Stomach (tissue), 4 donors: ENCODE measurements around the gene HNF1B.

Experiments
- CTCF ChIP-seq, 7 experiments: fragments of 450-650 bp in 4 of 7; fragments of 200-600 bp in 3 of 7; sonication (generic) in 3 of 7; IDR thresholded peaks; one replicate each; pipeline ENCODE4 v1.5.1; 2016 to 2019; ENCODE audit warnings: antibody characterized with exemption in 7 of 7, control low read depth in 2 of 7, mild to moderate bottlenecking in 1 of 7
- POLR2A ChIP-seq, 4 donors: fragments of 450-650 bp; IDR thresholded peaks; one replicate each; pipeline ENCODE4 v1.6.1; 2016; ENCODE audit warnings: antibody characterized with exemption in 4 of 4, control low read depth in 2 of 4, mild to moderate bottlenecking in 1 of 4, moderate library complexity in 1 of 4

- no peak for TF ChIP-seq POLR2A (IDR thresholded peaks at IDR 0.05)
- TF ChIP-seq CTCF (IDR thresholded peaks at IDR 0.05) = no peak
Measured at GRCh38 chr17:37759014-37759637, 14.3 kb upstream of the HNF1B start.
